Liver (tissue), 9 donors: ENCODE results near the gene HACD2. TPM values are rescaled to one million over a fixed set of nuclear protein-coding genes. Genes with fewer than 3 reads are reported as not detected.

Experiments used
- DNase-seq: peaks from one replicate; pipeline ENCODE4 v3.0.0-alpha.2; 2017; ENCODE audit warnings: low spot score
- H3K27ac ChIP-seq, 2 donors: one replicate each; pipeline ENCODE4 v1.7.0; 2013; ENCODE audit warnings: inconsistent platforms in 2 of 2, low read length in 2 of 2, control low read depth in 1 of 2, low read depth in 1 of 2, mild to moderate bottlenecking in 1 of 2
- H3K27me3 ChIP-seq, 4 donors: one replicate each; pipeline versions ENCODE4 v1.6.1 to v1.7.0; 2013; ENCODE audit warnings: low read length in 3 of 4, inconsistent platforms in 1 of 4, mild to moderate bottlenecking in 1 of 4, moderate library complexity in 1 of 4; ENCODE audit not compliant: control insufficient read depth in 4 of 4, insufficient read depth in 4 of 4
- H3K36me3 ChIP-seq, 4 donors: one replicate each; pipeline versions ENCODE4 v1.6.1 to v1.7.0; 2013; ENCODE audit warnings: low read length in 3 of 4, mild to moderate bottlenecking in 3 of 4, low read depth in 1 of 4, moderate library complexity in 1 of 4; ENCODE audit not compliant: control insufficient read depth in 4 of 4, insufficient read depth in 3 of 4
- H3K4me1 ChIP-seq, 4 donors: one replicate each; pipeline versions ENCODE4 v1.6.1 to v1.7.0; 2013; ENCODE audit warnings: low read length in 3 of 4, mild to moderate bottlenecking in 3 of 4, moderate library complexity in 1 of 4; ENCODE audit not compliant: control insufficient read depth in 4 of 4, insufficient read depth in 4 of 4
- H3K4me3 ChIP-seq, 3 donors: one replicate each; pipeline versions ENCODE4 v1.6.1 to v1.7.0; 2013; ENCODE audit warnings: low read length in 3 of 3, control low read depth in 1 of 3, low read depth in 1 of 3, mild to moderate bottlenecking in 1 of 3
- H3K9ac ChIP-seq, 2 donors: one replicate each; pipeline ENCODE4 v1.7.0; 2013; ENCODE audit warnings: low read length in 2 of 2, mild to moderate bottlenecking in 2 of 2, moderate library complexity in 2 of 2, control low read depth in 1 of 2, low read depth in 1 of 2
- H3K9me3 ChIP-seq, 4 donors: one replicate each; pipeline versions ENCODE4 v1.6.1 to v1.7.0; 2013; ENCODE audit warnings: low read length in 3 of 4; ENCODE audit not compliant: control insufficient read depth in 4 of 4
- EGR1 ChIP-seq, 2 donors: IDR thresholded peaks; 2 replicates each; pipeline ENCODE4 v1.6.1; 2016 to 2018; ENCODE audit warnings: antibody characterized with exemption in 2 of 2, low read depth in 2 of 2
- FOXA2 ChIP-seq: IDR thresholded peaks from 2 replicates; pipeline ENCODE4 v1.6.1; 2016; ENCODE audit warnings: antibody characterized with exemption
- GABPA ChIP-seq, 2 donors: IDR thresholded peaks in 1 of 2; conservative IDR thresholded peaks in 1 of 2; 2 replicates each; pipeline ENCODE4 v1.6.1; 2016; ENCODE audit warnings: antibody characterized with exemption in 2 of 2, mild to moderate bottlenecking in 1 of 2, moderate library complexity in 1 of 2
- HNF4A ChIP-seq, 2 donors: conservative IDR thresholded peaks; 2 replicates each; pipeline ENCODE4 v1.6.1; 2016; ENCODE audit warnings: antibody characterized with exemption in 2 of 2, mild to moderate bottlenecking in 2 of 2
- JUND ChIP-seq, 2 donors: IDR thresholded peaks; 2 replicates each; pipeline ENCODE4 v1.6.1; 2016; ENCODE audit warnings: antibody characterized with exemption in 2 of 2
- NR2F2 ChIP-seq: IDR thresholded peaks from 2 replicates; pipeline ENCODE4 v1.6.1; 2016; ENCODE audit warnings: antibody characterized with exemption
- RXRA ChIP-seq, 2 donors: IDR thresholded peaks; 2 replicates each; pipeline ENCODE4 v1.6.1; 2017 to 2018; ENCODE audit warnings: antibody characterized with exemption in 2 of 2, mild to moderate bottlenecking in 1 of 2
- WGBS: extraction: QIAGEN DNeasy Blood & Tissue Kit; methylation state at CpG from one replicate; pipeline ENCODE4 v1.1.7; 2013; 5-methylcytosine and 5-hydroxymethylcytosine counted together
- polyA plus RNA-seq, 2 donors: library from polyadenylated mRNA; stranded (reverse) in 1 of 2; unstranded in 1 of 2; fragments of 200-250 nt in 1 of 2; fragments of >200 nt in 1 of 2; fragmentation: Nextera tagmentation in 1 of 2; extraction: Ambion mirVana in 1 of 2; gene quantifications; one replicate each; pipeline versions ENCODE4 v1.2.1 to v1.2.3, GENCODE V29; 2013 to 2015
- total RNA-seq, 2 donors: library from RNA; depleted of rRNA; stranded (reverse); fragments of >200 nt; gene quantifications; one replicate each; pipeline ENCODE4 v1.2.3, GENCODE V29; 2014
- TF ChIP-seq, protein P1 (sequence below): IDR thresholded peaks from 2 replicates; pipeline ENCODE4 v1.6.1; 2016; ENCODE audit warnings: antibody characterized with exemption
- TF ChIP-seq, protein P2 (sequence below): fragments of 150-350 bp; IDR thresholded peaks from 2 replicates; pipeline ENCODE4 v1.5.1; 2017; ENCODE audit warnings: improper control_type of control experiment, low read depth, low read length; ENCODE audit not compliant: missing input control
- TF ChIP-seq, protein P3 (sequence below): IDR thresholded peaks from 2 replicates; pipeline ENCODE4 v1.6.1; 2016; ENCODE audit warnings: antibody characterized with exemption
- TF ChIP-seq, protein P4 (sequence below): IDR thresholded peaks from 2 replicates; pipeline ENCODE4 v1.6.1; 2016; ENCODE audit warnings: antibody characterized with exemption
- donor health status: healthy.
- donor health status: healthy.
- donor health status: healthy.
- donor health status: healthy.
- donor health status: healthy.

Gene HACD2
- total and polyA plus RNA-seq, 4 donors, result 14.8 to 45.2 (median 25.2) TPM

DNA sequence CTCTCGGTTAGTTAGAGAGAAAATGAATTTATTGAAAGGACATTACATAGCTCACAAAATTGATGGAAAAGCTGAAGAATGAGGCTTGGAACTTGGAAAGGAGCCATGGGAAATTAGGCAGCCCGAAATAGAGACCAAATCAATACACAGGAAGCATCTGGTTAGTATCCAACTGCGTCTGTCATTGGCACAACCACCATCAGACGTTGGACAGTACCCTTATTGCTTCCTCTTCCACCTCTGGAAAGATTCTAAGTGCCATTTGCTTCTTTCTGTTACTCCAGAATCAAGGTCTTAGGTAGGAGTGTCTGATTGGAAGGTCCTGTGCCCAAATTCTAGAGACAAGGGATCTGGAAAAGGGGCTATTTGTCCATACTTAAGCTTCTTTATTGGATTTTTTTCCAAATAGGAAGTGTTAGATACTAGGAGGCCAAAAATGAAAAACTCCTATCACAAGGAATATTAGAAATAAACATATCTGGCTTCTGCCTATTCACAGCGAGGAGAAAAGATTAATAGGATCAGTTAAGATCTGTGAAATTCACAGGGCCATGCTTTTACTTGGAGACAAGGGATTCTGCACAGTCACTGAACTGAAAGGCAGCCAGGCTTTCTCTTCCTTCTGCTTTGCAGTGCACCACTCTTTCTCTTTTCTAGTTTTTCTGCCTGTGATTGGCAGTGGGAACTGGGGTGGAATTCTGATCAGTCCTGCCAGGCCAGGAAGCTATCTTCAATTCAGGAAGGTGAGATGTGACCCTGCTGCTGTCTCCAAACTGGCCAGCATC is 10.7 kb upstream of the HACD2 start:
- DNase-seq, result no peak
- Histone ChIP-seq H3K27ac (no peak overlapping the region), H3K27me3 (no peaks in the 10 kb centered on the region), H3K36me3 (no peaks in the 10 kb centered on the region), H3K9me3 (peaks cover 0 to 4% (median 2%) of the 10 kb centered on the region in 4 donors), H3K9ac (no peak overlapping the region), H3K4me1 (peaks cover 0 to 7% (median 3%) of the 10 kb centered on the region in 4 donors), H3K4me3 (no peak overlapping the region)
- 42% methylated on average over 5 of the region's 5 CpGs for WGBS
- TF ChIP-seq, protein P1, sequence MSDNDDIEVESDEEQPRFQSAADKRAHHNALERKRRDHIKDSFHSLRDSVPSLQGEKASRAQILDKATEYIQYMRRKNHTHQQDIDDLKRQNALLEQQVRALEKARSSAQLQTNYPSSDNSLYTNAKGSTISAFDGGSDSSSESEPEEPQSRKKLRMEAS, result peak; percentile 15
- TF ChIP-seq RXRA (IDR thresholded peaks at IDR 0.05), result no peak

DNA sequence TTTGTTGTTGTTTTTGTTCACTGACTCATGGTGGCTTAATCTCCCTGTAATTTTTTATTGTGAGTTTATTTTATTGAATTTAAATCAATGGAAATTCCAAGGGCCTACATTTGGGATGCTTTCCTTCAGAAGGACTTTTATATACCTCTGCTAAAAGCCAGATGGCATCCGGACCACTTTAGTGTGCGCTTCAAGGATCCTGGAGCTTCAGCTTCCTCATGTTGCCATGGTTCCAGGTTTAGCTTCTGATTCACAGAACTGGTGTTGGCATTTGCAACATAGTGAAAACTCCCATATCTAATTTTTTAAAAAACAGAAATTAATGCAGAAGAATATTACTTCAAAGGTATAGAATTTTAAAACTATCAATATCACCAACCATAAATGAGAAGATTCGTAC is 8.5 kb upstream of the HACD2 start:
- Histone ChIP-seq H3K9me3 (peaks cover 0 to 5% (median 3%) of the 10 kb centered on the region in 4 donors), H3K9ac (no peak overlapping the region), H3K4me3 (no peak overlapping the region), H3K4me1 (peaks cover 0 to 7% (median 3%) of the 10 kb centered on the region in 4 donors), H3K36me3 (no peaks in the 10 kb centered on the region), H3K27ac (no peak overlapping the region), H3K27me3 (no peaks in the 10 kb centered on the region)
- DNase-seq, result no peak
- WGBS, result 96% methylated on average over 3 of the region's 3 CpGs
- TF ChIP-seq NR2F2, result no peak
- no peak for TF ChIP-seq RXRA (IDR thresholded peaks at IDR 0.05)
- TF ChIP-seq EGR1 (IDR thresholded peaks at IDR 0.05; ENCODE audit: low read depth in 2 of 2), result no peak
- TF ChIP-seq, protein P2, sequence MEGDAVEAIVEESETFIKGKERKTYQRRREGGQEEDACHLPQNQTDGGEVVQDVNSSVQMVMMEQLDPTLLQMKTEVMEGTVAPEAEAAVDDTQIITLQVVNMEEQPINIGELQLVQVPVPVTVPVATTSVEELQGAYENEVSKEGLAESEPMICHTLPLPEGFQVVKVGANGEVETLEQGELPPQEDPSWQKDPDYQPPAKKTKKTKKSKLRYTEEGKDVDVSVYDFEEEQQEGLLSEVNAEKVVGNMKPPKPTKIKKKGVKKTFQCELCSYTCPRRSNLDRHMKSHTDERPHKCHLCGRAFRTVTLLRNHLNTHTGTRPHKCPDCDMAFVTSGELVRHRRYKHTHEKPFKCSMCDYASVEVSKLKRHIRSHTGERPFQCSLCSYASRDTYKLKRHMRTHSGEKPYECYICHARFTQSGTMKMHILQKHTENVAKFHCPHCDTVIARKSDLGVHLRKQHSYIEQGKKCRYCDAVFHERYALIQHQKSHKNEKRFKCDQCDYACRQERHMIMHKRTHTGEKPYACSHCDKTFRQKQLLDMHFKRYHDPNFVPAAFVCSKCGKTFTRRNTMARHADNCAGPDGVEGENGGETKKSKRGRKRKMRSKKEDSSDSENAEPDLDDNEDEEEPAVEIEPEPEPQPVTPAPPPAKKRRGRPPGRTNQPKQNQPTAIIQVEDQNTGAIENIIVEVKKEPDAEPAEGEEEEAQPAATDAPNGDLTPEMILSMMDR, result no peak
- TF ChIP-seq, protein P1, result no peak
- TF ChIP-seq, protein P3, sequence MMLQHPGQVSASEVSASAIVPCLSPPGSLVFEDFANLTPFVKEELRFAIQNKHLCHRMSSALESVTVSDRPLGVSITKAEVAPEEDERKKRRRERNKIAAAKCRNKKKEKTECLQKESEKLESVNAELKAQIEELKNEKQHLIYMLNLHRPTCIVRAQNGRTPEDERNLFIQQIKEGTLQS, result no peak
- no peak for TF ChIP-seq GABPA (IDR thresholded peaks at IDR 0.05 in 1 of 2, conservative IDR thresholded peaks at IDR 0.05 in 1 of 2)
- no peak for TF ChIP-seq FOXA2
- TF ChIP-seq JUND (IDR thresholded peaks at IDR 0.05), result no peak
- TF ChIP-seq HNF4A (conservative IDR thresholded peaks at IDR 0.05), result no peak
- TF ChIP-seq, protein P4, sequence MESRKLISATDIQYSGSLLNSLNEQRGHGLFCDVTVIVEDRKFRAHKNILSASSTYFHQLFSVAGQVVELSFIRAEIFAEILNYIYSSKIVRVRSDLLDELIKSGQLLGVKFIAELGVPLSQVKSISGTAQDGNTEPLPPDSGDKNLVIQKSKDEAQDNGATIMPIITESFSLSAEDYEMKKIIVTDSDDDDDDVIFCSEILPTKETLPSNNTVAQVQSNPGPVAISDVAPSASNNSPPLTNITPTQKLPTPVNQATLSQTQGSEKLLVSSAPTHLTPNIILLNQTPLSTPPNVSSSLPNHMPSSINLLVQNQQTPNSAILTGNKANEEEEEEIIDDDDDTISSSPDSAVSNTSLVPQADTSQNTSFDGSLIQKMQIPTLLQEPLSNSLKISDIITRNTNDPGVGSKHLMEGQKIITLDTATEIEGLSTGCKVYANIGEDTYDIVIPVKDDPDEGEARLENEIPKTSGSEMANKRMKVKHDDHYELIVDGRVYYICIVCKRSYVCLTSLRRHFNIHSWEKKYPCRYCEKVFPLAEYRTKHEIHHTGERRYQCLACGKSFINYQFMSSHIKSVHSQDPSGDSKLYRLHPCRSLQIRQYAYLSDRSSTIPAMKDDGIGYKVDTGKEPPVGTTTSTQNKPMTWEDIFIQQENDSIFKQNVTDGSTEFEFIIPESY, result no peak
